Measurements from ENCODE around the gene LRBA. TPM values are rescaled to one million over a fixed set of nuclear protein-coding genes. Genes with fewer than 3 reads are reported as not detected.

The LRBA gene
- total and polyA plus RNA-seq, 9 of the 15 experiments (the other 6 are each of a cell fraction or from before 2014, with no cell fraction given): 24.2 to 88.7 (median 59.7) TPM

DNA sequence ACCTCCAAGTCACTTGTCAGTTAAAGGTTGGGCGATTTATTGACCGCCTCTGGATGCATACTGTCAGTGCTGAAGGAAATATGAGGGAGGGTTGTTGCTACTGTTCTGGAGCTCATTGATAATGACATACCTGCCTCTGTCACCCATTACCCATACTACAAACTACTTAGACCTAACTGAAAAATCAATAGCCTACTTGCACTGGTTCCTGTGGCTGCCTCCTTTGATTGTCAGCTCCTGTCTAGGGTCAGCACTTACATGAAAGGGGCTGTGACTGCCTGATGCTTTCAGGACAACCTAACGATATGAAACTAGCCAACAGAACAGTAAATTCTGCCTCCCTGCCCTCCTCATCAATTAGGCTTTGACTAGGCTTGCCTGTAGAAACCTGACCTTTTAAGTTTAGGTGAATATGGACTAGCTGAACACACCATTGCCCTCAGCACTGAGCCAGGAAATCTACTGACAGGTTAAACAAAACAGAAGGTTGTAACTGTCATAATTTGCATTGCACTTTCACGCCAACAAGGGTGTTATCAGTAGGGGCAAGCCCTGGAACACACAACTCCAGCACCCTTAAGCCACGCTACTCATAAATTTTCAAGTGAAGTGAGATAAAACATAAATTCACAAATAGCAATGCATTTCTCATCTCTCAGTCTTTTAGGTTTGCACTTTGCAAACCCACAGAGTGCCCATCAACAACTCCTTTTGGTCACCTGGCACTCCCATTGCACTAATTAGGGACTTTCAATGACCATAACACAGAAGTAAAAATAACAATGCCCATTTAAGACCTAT, 442.2 kb downstream of the LRBA start (continued):
- TF ChIP-seq RNF2 (IDR thresholded peaks at IDR 0.05): peak; percentile 50; the same call in 1 of the 2 replicates
- no peak for TF ChIP-seq ZNF24 (IDR thresholded peaks at IDR 0.05)
- TF ChIP-seq ZNF232 (CRISPR knock-in tag; IDR thresholded peaks at IDR 0.05): no peak
- TF ChIP-seq, protein P1, sequence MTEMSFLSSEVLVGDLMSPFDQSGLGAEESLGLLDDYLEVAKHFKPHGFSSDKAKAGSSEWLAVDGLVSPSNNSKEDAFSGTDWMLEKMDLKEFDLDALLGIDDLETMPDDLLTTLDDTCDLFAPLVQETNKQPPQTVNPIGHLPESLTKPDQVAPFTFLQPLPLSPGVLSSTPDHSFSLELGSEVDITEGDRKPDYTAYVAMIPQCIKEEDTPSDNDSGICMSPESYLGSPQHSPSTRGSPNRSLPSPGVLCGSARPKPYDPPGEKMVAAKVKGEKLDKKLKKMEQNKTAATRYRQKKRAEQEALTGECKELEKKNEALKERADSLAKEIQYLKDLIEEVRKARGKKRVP (CRISPR knock-in tag; IDR thresholded peaks at IDR 0.05): no peak
- TF ChIP-seq CCAR2 (IDR thresholded peaks at IDR 0.05; ENCODE audit: low read depth, low read length): no peak
- TF ChIP-seq ATF1 (CRISPR knock-in tag; IDR thresholded peaks at IDR 0.05): no peak
- TF ChIP-seq ATF1 (tag; IDR thresholded peaks at IDR 0.05): peak; percentile 42; the same call in 1 of the 2 replicates
- no peak for TF ChIP-seq ARNT (IDR thresholded peaks at IDR 0.05)
- 0 out of 2 replicates have a peak, but pooled peaks have one; percentile 30 for TF ChIP-seq SMARCA4 (IDR thresholded peaks at IDR 0.05)
- TF ChIP-seq TEAD4 (IDR thresholded peaks at IDR 0.05; ENCODE audit: low read length): peak; percentile 77
- TF ChIP-seq TEAD4 (CRISPR knock-in tag; IDR thresholded peaks at IDR 0.05; ENCODE audit: borderline replicate concordance): no peak
- TF ChIP-seq HMG20A (CRISPR knock-in tag; conservative IDR thresholded peaks at IDR 0.05): no peak
- TF ChIP-seq, protein P2, sequence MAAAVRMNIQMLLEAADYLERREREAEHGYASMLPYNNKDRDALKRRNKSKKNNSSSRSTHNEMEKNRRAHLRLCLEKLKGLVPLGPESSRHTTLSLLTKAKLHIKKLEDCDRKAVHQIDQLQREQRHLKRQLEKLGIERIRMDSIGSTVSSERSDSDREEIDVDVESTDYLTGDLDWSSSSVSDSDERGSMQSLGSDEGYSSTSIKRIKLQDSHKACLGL (CRISPR knock-in tag; IDR thresholded peaks at IDR 0.05; ENCODE audit: borderline replicate concordance, poor library complexity, severe bottlenecking): no peak
- peak; percentile 94 for TF ChIP-seq MEIS2 (IDR thresholded peaks at IDR 0.05; ENCODE audit: partially characterized antibody)
- no peak for TF ChIP-seq NR3C1 (CRISPR knock-in tag; IDR thresholded peaks at IDR 0.05)
- no peak for TF ChIP-seq SRSF1 (IDR thresholded peaks at IDR 0.05; ENCODE audit: low read depth, low read length)
- no peak for TF ChIP-seq PURB (CRISPR knock-in tag; IDR thresholded peaks at IDR 0.05; ENCODE audit: low read depth)
- TF ChIP-seq, protein P3, sequence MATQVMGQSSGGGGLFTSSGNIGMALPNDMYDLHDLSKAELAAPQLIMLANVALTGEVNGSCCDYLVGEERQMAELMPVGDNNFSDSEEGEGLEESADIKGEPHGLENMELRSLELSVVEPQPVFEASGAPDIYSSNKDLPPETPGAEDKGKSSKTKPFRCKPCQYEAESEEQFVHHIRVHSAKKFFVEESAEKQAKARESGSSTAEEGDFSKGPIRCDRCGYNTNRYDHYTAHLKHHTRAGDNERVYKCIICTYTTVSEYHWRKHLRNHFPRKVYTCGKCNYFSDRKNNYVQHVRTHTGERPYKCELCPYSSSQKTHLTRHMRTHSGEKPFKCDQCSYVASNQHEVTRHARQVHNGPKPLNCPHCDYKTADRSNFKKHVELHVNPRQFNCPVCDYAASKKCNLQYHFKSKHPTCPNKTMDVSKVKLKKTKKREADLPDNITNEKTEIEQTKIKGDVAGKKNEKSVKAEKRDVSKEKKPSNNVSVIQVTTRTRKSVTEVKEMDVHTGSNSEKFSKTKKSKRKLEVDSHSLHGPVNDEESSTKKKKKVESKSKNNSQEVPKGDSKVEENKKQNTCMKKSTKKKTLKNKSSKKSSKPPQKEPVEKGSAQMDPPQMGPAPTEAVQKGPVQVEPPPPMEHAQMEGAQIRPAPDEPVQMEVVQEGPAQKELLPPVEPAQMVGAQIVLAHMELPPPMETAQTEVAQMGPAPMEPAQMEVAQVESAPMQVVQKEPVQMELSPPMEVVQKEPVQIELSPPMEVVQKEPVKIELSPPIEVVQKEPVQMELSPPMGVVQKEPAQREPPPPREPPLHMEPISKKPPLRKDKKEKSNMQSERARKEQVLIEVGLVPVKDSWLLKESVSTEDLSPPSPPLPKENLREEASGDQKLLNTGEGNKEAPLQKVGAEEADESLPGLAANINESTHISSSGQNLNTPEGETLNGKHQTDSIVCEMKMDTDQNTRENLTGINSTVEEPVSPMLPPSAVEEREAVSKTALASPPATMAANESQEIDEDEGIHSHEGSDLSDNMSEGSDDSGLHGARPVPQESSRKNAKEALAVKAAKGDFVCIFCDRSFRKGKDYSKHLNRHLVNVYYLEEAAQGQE (IDR thresholded peaks at IDR 0.05; ENCODE audit: borderline replicate concordance): 0 out of 2 replicates have a peak, but pooled peaks have one; percentile 2
- TF ChIP-seq, protein P3 (CRISPR knock-in tag; IDR thresholded peaks at IDR 0.05; ENCODE audit: low read depth): no peak
- TF ChIP-seq RBM25 (IDR thresholded peaks at IDR 0.05; ENCODE audit: low read depth, low read length, severe bottlenecking): no peak
- TF ChIP-seq BRD4 (IDR thresholded peaks at IDR 0.05): peak; percentile 40; the same call in 1 of the 2 replicates

All from K562 (cell line).